Right renal cortex interstitium (tissue), 3 donors: ENCODE measurements around the gene ALK. TPM values are rescaled to one million over a fixed set of nuclear protein-coding genes. Genes with fewer than 3 reads are reported as not detected.

ENCODE experiments used
- DNase-seq, 3 donors: peaks; one replicate each; pipeline ENCODE4 v3.0.0-alpha.2; 2013; ENCODE audit warnings: low read depth in 3 of 3, low spot score in 2 of 3
- polyA plus RNA-seq, 3 donors: library from polyadenylated mRNA; unstranded; fragments of 120-200 nt; gene quantifications; one replicate each; pipeline ENCODE4 v1.2.1, GENCODE V29; 2013; ENCODE audit not compliant: insufficient read length in 3 of 3

The ALK gene
- polyA plus RNA-seq, 3 donors = 0.29 to 0.31 (median 0.29) TPM

- DNase-seq = no peak
Observed at GRCh38 chr2:29351916-29352591, 569.3 kb downstream of the ALK start.

- no peak for DNase-seq
Observed at GRCh38 chr2:29351248-29351647, 570.1 kb downstream of the ALK start.

GRCh38 chr2:29349316-29350030 lies 571.9 kb downstream of the ALK start:
- no peak for DNase-seq

- DNase-seq = no peak
Observed at GRCh38 chr2:29347774-29348461, 573.5 kb downstream of the ALK start.

- no peak for DNase-seq
Observed at GRCh38 chr2:29345236-29345635, 576.1 kb downstream of the ALK start.

GRCh38 chr2:29343830-29344229 lies 577.6 kb downstream of the ALK start:
- no peak for DNase-seq

- DNase-seq = peak in 2 of 3 donors; percentile 62 to 69
Observed at GRCh38 chr2:29336341-29337241, 584.8 kb downstream of the ALK start.

- no peak for DNase-seq
Observed at GRCh38 chr2:29335396-29335795, 586.0 kb downstream of the ALK start.

GRCh38 chr2:29334706-29335105 lies 586.7 kb downstream of the ALK start:
- DNase-seq = peak in 1 of 3 donors; percentile 67

GRCh38 chr2:29332540-29332939 lies 588.8 kb downstream of the ALK start:
- DNase-seq = no peak

GRCh38 chr2:29329899-29330298 lies 591.5 kb downstream of the ALK start:
- no peak for DNase-seq

- DNase-seq = no peak
Observed at GRCh38 chr2:29326926-29327325, 594.5 kb downstream of the ALK start.

GRCh38 chr2:29325544-29325943 lies 595.8 kb downstream of the ALK start:
- DNase-seq = no peak

- DNase-seq = no peak
Observed at GRCh38 chr2:29323961-29324360, 597.4 kb downstream of the ALK start.

GRCh38 chr2:29323301-29323700 lies 598.1 kb downstream of the ALK start:
- no peak for DNase-seq

- no peak for DNase-seq
Observed at GRCh38 chr2:29322011-29322410, 599.4 kb downstream of the ALK start.

- no peak for DNase-seq
Observed at GRCh38 chr2:29317801-29318485, 603.4 kb downstream of the ALK start.

- no peak for DNase-seq
Observed at GRCh38 chr2:29317077-29317517, 604.3 kb downstream of the ALK start.

- no peak for DNase-seq
Observed at GRCh38 chr2:29314816-29315571, 606.4 kb downstream of the ALK start.
